ENCODE measurements around the gene TTC9B.

Gene TTC9B

GRCh38 chr19:40249201-40249600 lies 31.0 kb upstream of the TTC9B start:
- TF ChIP-seq ZFX (IDR thresholded peaks at IDR 0.05; ENCODE audit: borderline replicate concordance) (no peak), CTCF (IDR thresholded peaks at IDR 0.05) (no peak)
- peak overlapping the region; percentile 51 for H3K27ac ChIP-seq

GRCh38 chr19:40247735-40248262 lies 29.6 kb upstream of the TTC9B start:
- H3K27ac ChIP-seq: no peak overlapping the region
- TF ChIP-seq CTCF (IDR thresholded peaks at IDR 0.05): no peak
- no peak for TF ChIP-seq ZFX (IDR thresholded peaks at IDR 0.05; ENCODE audit: borderline replicate concordance)

- H3K27ac ChIP-seq: no peak overlapping the region
- no peak for TF ChIP-seq ZFX (IDR thresholded peaks at IDR 0.05; ENCODE audit: borderline replicate concordance)
- no peak for TF ChIP-seq CTCF (IDR thresholded peaks at IDR 0.05)
Measured at GRCh38 chr19:40247178-40247577, 29.0 kb upstream of the TTC9B start.

- H3K27ac ChIP-seq: no peak overlapping the region
Measured at GRCh38 chr19:40246292-40247073, 28.3 kb upstream of the TTC9B start.

GRCh38 chr19:40245506-40246128 lies 27.4 kb upstream of the TTC9B start:
- TF ChIP-seq CTCF (IDR thresholded peaks at IDR 0.05) (no peak), ZFX (IDR thresholded peaks at IDR 0.05; ENCODE audit: borderline replicate concordance) (no peak)
- no peak overlapping the region for H3K27ac ChIP-seq

More at GRCh38 chr19:40246292-40247073, 28.3 kb upstream of the TTC9B start:
- no peak for TF ChIP-seq CTCF (IDR thresholded peaks at IDR 0.05)
- no peak for TF ChIP-seq ZFX (IDR thresholded peaks at IDR 0.05; ENCODE audit: borderline replicate concordance)

GRCh38 chr19:40244579-40245317 lies 26.6 kb upstream of the TTC9B start:
- TF ChIP-seq ZFX (IDR thresholded peaks at IDR 0.05; ENCODE audit: borderline replicate concordance) (no peak), CTCF (IDR thresholded peaks at IDR 0.05) (no peak)
- H3K27ac ChIP-seq: no peak overlapping the region
